NCI-H187 (cell line): Measurements from ENCODE around the gene BANP.
"Not testable (repeated sequence)": the region's sequence is repeated elsewhere in the genome, so short reads cannot be mapped to it uniquely, and the experiment has no call there.

Experiments
- DNase-seq, 2 experiments: peaks; one replicate each; lab custom pipeline; 2025; lab: John Stamatoyannopoulos, UW

The BANP gene

GRCh38 chr16:88016386-88016785 is 65.2 kb downstream of the BANP start:
- DNase-seq, result not testable (repeated sequence)

- DNase-seq, result no peak
These were observed 65.7 kb downstream of the BANP start for GRCh38 chr16:88016964-88017363.

GRCh38 chr16:88017587-88018101 is 66.4 kb downstream of the BANP start:
- DNase-seq, result no peak

- DNase-seq, result not testable (repeated sequence)
These were observed 67.1 kb downstream of the BANP start for GRCh38 chr16:88018382-88018781.

GRCh38 chr16:88019041-88019820 is 68.0 kb downstream of the BANP start:
- DNase-seq, result not testable (repeated sequence)

- DNase-seq, result no peak
These were observed 68.7 kb downstream of the BANP start for GRCh38 chr16:88019821-88020515.

- no peak for DNase-seq
These were observed 69.3 kb downstream of the BANP start for GRCh38 chr16:88020516-88020885.

GRCh38 chr16:88021041-88021970 is 70.1 kb downstream of the BANP start:
- not testable (repeated sequence) for DNase-seq

- no peak for DNase-seq
These were observed 71.1 kb downstream of the BANP start for GRCh38 chr16:88022076-88023042.

GRCh38 chr16:88023366-88023765 is 72.1 kb downstream of the BANP start:
- no peak for DNase-seq

- no peak for DNase-seq
These were observed 72.6 kb downstream of the BANP start for GRCh38 chr16:88023786-88024185.

GRCh38 chr16:88024491-88025085 is 73.4 kb downstream of the BANP start:
- not testable (repeated sequence) for DNase-seq

- DNase-seq, result not testable (repeated sequence)
These were observed 73.9 kb downstream of the BANP start for GRCh38 chr16:88025086-88025492.

- DNase-seq, result not testable (repeated sequence)
These were observed 74.8 kb downstream of the BANP start for GRCh38 chr16:88025828-88026555.

GRCh38 chr16:88026964-88027938 is 76.0 kb downstream of the BANP start:
- DNase-seq, result no peak

- DNase-seq, result not testable (repeated sequence)
These were observed 77.1 kb downstream of the BANP start for GRCh38 chr16:88028177-88028930.

- no peak for DNase-seq
These were observed 79.3 kb downstream of the BANP start for GRCh38 chr16:88030498-88030897.

GRCh38 chr16:88030961-88031360 is 79.7 kb downstream of the BANP start:
- DNase-seq, result not testable (repeated sequence)
